HEK293T (cell line): ENCODE results near the gene YKT6.

Source experiments
- CTCF ChIA-PET: fragments of 350-600 bp; formaldehyde crosslinking; extraction: SDS; loops from one replicate; lab custom pipeline; 2021; ENCODE audit warnings: antibody characterized with exemption, inconsistent platforms; lab: Yijun Ruan, JAX
- POLR2A ChIA-PET: fragments of 350-600 bp; formaldehyde crosslinking; extraction: SDS; loops from one replicate; lab custom pipeline; 2020; ENCODE audit warnings: antibody characterized with exemption, inconsistent platforms; lab: Yijun Ruan, JAX
- DNase-seq: peaks from one replicate; pipeline ENCODE4 v3.0.0; 2012; ENCODE audit warnings: mixed read lengths; ENCODE audit errors: extremely low spot score
- ARNT ChIP-seq: fragments of 450-650 bp; IDR thresholded peaks from 2 replicates; pipeline ENCODE4 v1.6.1; 2017; ENCODE audit warnings: mild to moderate bottlenecking
- BHLHE40 ChIP-seq: fragments of 450-650 bp; IDR thresholded peaks from 2 replicates; pipeline ENCODE4 v1.6.1; 2016; ENCODE audit warnings: mild to moderate bottlenecking, moderate library complexity, borderline replicate concordance
- CTBP1 ChIP-seq: fragments of 450-650 bp; IDR thresholded peaks from 2 replicates; pipeline ENCODE4 v1.6.1; 2016; ENCODE audit warnings: borderline replicate concordance
- ELF4 ChIP-seq: fragments of 450-650 bp; IDR thresholded peaks from 2 replicates; pipeline ENCODE4 v1.6.1; 2017; ENCODE audit warnings: antibody characterized with exemption
- FOXA1 ChIP-seq: fragments of 450-650 bp; IDR thresholded peaks from 2 replicates; pipeline ENCODE4 v1.6.1; 2016; ENCODE audit warnings: mild to moderate bottlenecking
- FOXK2 ChIP-seq: fragments of 450-650 bp; IDR thresholded peaks from 2 replicates; pipeline ENCODE4 v1.6.1; 2016; ENCODE audit warnings: mild to moderate bottlenecking
- FOXM1 ChIP-seq: fragments of 450-650 bp; IDR thresholded peaks from 2 replicates; pipeline ENCODE4 v1.6.1; 2017; ENCODE audit warnings: mild to moderate bottlenecking, borderline replicate concordance
- HDGF ChIP-seq: fragments of 450-650 bp; IDR thresholded peaks from 2 replicates; pipeline ENCODE4 v1.6.1; 2017; ENCODE audit warnings: antibody characterized with exemption, borderline replicate concordance
- L3MBTL2 ChIP-seq: fragments of 450-650 bp; conservative IDR thresholded peaks from 2 replicates; pipeline ENCODE4 v1.6.1; 2016; ENCODE audit warnings: mild to moderate bottlenecking
- LEF1 ChIP-seq: fragments of 450-650 bp; IDR thresholded peaks from 2 replicates; pipeline ENCODE4 v1.6.1; 2017; ENCODE audit warnings: mild to moderate bottlenecking, borderline replicate concordance
- NFRKB ChIP-seq: fragments of 450-650 bp; IDR thresholded peaks from 2 replicates; pipeline ENCODE4 v1.6.1; 2016; ENCODE audit warnings: mild to moderate bottlenecking, moderate library complexity
- SP1 ChIP-seq: fragments of 450-650 bp; IDR thresholded peaks from 2 replicates; pipeline ENCODE4 v1.6.1; 2017
- SUZ12 ChIP-seq: fragments of 450-650 bp; IDR thresholded peaks from 2 replicates; pipeline ENCODE4 v1.6.1; 2016; ENCODE audit warnings: mild to moderate bottlenecking
- TARDBP ChIP-seq: fragments of 450-650 bp; IDR thresholded peaks from 2 replicates; pipeline ENCODE4 v1.6.1; 2016
- ZNF384 ChIP-seq: fragments of 450-650 bp; IDR thresholded peaks from 2 replicates; pipeline ENCODE4 v1.6.1; 2016
- TF ChIP-seq, protein P1 (sequence below): fragments of 450-650 bp; IDR thresholded peaks from 2 replicates; pipeline ENCODE4 v1.6.1; 2016

The YKT6 gene

GRCh38 chr7:44228571-44229350 is 28.0 kb downstream of the YKT6 start:
- DNase-seq: no peak
- CTCF ChIA-PET: interaction anchor here (0.7 to 1.0 kb wide), 2 partner anchors 12 to 14 kb away, joined by 3 to 4 read pairs; no protein-coding TSS in a partner anchor
- TF ChIP-seq CTBP1 (no peak), FOXK2 (no peak), ARNT (no peak), TARDBP (no peak), ZNF384 (no peak), HDGF (no peak), SUZ12 (no peak), SP1 (no peak), ELF4 (no peak), FOXM1 (no peak), BHLHE40 (no peak), NFRKB (no peak), L3MBTL2 (no peak), FOXA1 (no peak), LEF1 (no peak)
- TF ChIP-seq, protein P1, sequence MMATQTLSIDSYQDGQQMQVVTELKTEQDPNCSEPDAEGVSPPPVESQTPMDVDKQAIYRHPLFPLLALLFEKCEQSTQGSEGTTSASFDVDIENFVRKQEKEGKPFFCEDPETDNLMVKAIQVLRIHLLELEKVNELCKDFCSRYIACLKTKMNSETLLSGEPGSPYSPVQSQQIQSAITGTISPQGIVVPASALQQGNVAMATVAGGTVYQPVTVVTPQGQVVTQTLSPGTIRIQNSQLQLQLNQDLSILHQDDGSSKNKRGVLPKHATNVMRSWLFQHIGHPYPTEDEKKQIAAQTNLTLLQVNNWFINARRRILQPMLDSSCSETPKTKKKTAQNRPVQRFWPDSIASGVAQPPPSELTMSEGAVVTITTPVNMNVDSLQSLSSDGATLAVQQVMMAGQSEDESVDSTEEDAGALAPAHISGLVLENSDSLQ: no peak
- POLR2A ChIA-PET: no interaction called here

DNA sequence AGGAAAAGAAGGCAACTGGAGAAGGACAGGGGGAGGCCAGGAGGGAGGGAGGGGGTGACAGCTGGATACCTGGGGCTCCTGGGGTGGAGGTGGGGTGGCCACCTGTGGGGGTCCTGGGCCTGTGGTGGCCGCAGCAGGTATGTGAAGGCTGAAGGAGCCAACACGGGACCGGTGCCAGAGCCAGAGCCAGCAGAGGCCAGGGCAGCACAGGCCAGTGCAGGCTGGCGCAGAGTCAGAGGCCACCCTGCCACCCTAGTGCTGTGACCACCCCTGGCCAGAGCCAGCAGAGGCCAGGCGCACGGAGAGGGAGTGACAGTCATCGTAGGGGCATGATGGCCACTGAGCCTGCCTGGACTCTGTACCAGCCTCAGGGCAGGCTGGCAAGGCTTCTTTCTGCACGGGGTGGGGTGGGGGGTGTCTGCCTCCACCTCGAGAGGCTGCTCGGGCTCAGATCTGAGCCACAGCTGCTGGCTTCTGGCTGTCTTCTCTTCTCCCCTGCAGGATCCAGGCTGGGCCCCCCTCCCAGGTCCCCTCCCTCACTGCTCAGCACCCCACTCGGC is 28.8 kb downstream of the YKT6 start:
- DNase-seq: no peak
- CTCF ChIA-PET: no interaction called here
- POLR2A ChIA-PET: no interaction called here
- TF ChIP-seq FOXM1 (no peak), TARDBP (no peak), ZNF384 (no peak), FOXK2 (no peak), BHLHE40 (no peak), ELF4 (no peak), FOXA1 (no peak), NFRKB (no peak), HDGF (no peak), LEF1 (no peak), SUZ12 (no peak), SP1 (no peak), ARNT (no peak), CTBP1 (no peak), L3MBTL2 (no peak)
- TF ChIP-seq, protein P1: no peak

DNA sequence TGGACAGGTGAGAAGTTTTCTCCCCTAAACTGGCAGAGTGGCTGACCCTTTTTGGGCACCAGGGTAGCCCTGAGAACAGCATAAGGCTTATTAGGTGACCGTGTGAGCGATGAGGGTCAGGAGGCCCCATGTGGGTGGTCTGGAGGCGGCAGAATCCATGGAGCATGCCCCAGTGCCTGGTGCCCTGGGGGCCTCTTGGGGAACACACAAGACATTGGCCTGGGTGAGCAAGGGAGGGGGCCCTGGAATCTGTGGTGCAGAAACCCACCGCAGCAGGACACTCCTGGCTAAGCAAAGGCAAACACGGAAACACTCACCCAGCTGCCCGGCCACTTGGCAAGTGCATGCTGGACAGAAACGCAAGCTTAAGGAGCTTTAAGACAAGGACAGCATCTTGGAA is 29.5 kb downstream of the YKT6 start:
- no peak for DNase-seq
- POLR2A ChIA-PET: no interaction called here
- CTCF ChIA-PET: no interaction called here
- TF ChIP-seq TARDBP: no peak
- no peak for TF ChIP-seq FOXA1
- no peak for TF ChIP-seq FOXK2
- no peak for TF ChIP-seq HDGF
- TF ChIP-seq, protein P1: no peak

DNA sequence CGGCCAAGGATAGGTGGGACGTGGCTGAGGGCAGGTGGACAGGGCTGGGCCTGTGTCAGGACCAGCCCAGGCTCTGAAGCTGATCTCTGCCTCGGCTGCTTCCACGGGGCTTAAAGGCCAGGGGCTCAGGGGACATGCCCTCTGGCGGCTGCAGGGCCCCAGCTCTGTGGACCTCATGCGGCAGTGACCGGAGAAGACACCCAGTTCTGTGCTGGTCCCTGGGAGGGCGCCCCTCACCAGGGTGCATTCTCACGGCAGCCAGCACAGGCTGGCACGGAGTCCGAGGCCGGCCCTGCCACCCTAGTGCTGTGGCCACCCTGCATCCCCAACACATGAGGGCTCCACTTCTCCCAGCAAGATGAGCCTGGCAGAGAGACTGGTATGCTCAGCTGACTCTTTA is 30.3 kb downstream of the YKT6 start:
- TF ChIP-seq L3MBTL2 (no peak), NFRKB (no peak), ARNT (no peak), ZNF384 (no peak), BHLHE40 (no peak), FOXM1 (no peak), HDGF (no peak), LEF1 (no peak), TARDBP (no peak), SUZ12 (no peak), ELF4 (no peak), FOXK2 (no peak), SP1 (no peak), FOXA1 (no peak), CTBP1 (no peak)
- TF ChIP-seq, protein P1: no peak
- ChIA-PET CTCF (no interaction called here), POLR2A (no interaction called here)
- no peak for DNase-seq

DNA sequence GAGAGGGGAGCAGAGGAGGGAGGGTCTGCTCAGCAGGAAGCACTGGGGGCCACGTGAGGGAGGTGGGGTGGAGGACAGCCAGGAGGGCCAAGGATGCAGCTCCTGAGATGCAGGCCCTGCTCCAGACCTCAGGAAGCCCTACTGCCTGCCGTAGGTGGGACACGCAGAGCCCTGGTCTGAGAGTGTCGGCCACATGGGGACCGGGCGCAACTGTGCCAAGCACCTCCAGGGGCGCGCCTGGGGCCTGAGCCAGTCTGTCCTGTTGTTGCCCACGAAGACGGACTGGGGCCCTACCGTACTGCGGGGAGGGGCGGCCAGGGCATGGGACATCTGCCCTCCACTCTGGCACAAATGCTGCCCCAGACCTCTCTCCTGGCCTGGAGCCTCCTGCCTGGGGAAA is 31.6 kb downstream of the YKT6 start:
- TF ChIP-seq ELF4 (no peak), NFRKB (no peak), L3MBTL2 (no peak), SUZ12 (no peak), FOXA1 (no peak), FOXK2 (no peak), BHLHE40 (no peak), CTBP1 (no peak)
- no peak for DNase-seq
- CTCF ChIA-PET: no interaction called here
- POLR2A ChIA-PET: no interaction called here
